Esophagus muscularis mucosa (tissue), 3 donors: ENCODE measurements around the gene UQCRHL.

Experiments used
- POLR2A ChIP-seq: fragments of 450-650 bp; IDR thresholded peaks from one replicate; pipeline ENCODE4 v1.6.1; 2017; ENCODE audit warnings: antibody characterized with exemption, moderate library complexity, mild to moderate bottlenecking, low read depth
- POLR2AphosphoS5 ChIP-seq, 2 donors: sonication (generic); formaldehyde crosslinking; IDR thresholded peaks; one replicate each; pipeline ENCODE4 v1.6.1; 2017; ENCODE audit warnings: antibody characterized with exemption in 2 of 2
- TF ChIP-seq, protein P1 (sequence below), 3 experiments: fragments of 200-600 bp in 2 of 3; fragments of 450-650 bp in 1 of 3; sonication (generic) in 2 of 3; IDR thresholded peaks; one replicate each; pipeline ENCODE4 v1.5.1; 2017 to 2019; ENCODE audit warnings: antibody characterized with exemption in 3 of 3, mild to moderate bottlenecking in 2 of 3, moderate library complexity in 1 of 3

DNA sequence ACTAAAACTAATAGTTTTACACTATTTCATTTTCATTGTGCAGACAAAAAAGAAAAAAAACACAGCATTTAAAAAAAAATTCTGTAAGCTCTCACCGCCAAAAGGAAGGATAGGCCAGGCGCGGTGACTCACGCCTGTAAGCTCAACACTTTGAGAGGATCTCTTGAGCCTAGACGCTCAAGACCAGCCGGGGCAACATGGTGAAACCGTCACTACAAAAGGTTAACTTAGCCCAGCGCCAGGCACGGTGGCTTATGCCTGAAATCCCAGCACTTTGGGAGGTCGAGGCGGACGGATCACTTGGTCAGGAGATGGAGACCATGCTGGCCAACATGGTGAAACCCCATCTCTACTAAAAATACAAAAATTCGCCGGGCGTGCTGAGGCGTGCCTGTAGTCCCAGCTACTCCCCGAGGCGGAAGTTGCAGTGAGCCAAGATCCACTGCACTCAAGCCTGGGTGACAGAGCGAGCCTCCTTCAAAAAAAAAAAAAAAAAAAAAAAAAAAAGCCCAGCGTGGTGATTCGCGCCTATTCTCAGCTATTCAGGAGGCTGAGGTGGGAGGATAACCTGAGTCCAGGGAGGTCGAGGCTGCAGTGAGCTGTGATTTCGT, 25.7 kb upstream of the UQCRHL start:
- TF ChIP-seq, protein P1, sequence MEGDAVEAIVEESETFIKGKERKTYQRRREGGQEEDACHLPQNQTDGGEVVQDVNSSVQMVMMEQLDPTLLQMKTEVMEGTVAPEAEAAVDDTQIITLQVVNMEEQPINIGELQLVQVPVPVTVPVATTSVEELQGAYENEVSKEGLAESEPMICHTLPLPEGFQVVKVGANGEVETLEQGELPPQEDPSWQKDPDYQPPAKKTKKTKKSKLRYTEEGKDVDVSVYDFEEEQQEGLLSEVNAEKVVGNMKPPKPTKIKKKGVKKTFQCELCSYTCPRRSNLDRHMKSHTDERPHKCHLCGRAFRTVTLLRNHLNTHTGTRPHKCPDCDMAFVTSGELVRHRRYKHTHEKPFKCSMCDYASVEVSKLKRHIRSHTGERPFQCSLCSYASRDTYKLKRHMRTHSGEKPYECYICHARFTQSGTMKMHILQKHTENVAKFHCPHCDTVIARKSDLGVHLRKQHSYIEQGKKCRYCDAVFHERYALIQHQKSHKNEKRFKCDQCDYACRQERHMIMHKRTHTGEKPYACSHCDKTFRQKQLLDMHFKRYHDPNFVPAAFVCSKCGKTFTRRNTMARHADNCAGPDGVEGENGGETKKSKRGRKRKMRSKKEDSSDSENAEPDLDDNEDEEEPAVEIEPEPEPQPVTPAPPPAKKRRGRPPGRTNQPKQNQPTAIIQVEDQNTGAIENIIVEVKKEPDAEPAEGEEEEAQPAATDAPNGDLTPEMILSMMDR (IDR thresholded peaks at IDR 0.05), result no peak
- TF ChIP-seq POLR2A (no peak), POLR2AphosphoS5 (IDR thresholded peaks at IDR 0.05) (peak in 1 of 2 donors; percentile 20)
